Measurements from ENCODE around the gene CLDND1. TPM values are rescaled to one million over a fixed set of nuclear protein-coding genes. Genes with fewer than 3 reads are reported as not detected.

The CLDND1 gene
- total RNA-seq, 4 donors from 2014 or later = 47.5 to 115 (median 87.2) TPM

GRCh38 chr3:98551754-98552153 lies 29.1 kb upstream of the CLDND1 start:
- Histone ChIP-seq H3K4me1 (no peaks in the 10 kb centered on the region), H3K4me3 (no peak overlapping the region), H3K9me3 (no peaks in the 10 kb centered on the region), H3K27ac (no peak overlapping the region), H3K36me3 (no peaks in the 10 kb centered on the region), H3K27me3 (no peaks in the 10 kb centered on the region)
- ATAC-seq (no peak), DNase-seq (no peak)
- in situ Hi-C loops (cut with MboI; ENCODE audit: low sequenced_read_pairs in 4 of 4) = no loop called here
- intact Hi-C loops (cut with DNase I; ENCODE audit: low total_unique reads) = no loop called here
- TF ChIP-seq CTCF (IDR thresholded peaks at IDR 0.05 in 4 of 5, conservative IDR thresholded peaks at IDR 0.05 in 1 of 5) (no peak), POLR2A (IDR thresholded peaks at IDR 0.05) (no peak)

GRCh38 chr3:98551236-98551635 lies 28.5 kb upstream of the CLDND1 start:
- no peak overlapping the region for H3K27ac ChIP-seq
- no peaks in the 10 kb centered on the region for H3K36me3 ChIP-seq
- TF ChIP-seq POLR2A (IDR thresholded peaks at IDR 0.05) (no peak), CTCF (IDR thresholded peaks at IDR 0.05 in 4 of 5, conservative IDR thresholded peaks at IDR 0.05 in 1 of 5) (no peak)
- intact Hi-C loops (cut with DNase I; ENCODE audit: low total_unique reads) = no loop called here
- ATAC-seq (no peak), DNase-seq (no peak)
- H3K4me3 ChIP-seq = no peak overlapping the region
- no peaks in the 10 kb centered on the region for H3K4me1 ChIP-seq
- in situ Hi-C loops (cut with MboI; ENCODE audit: low sequenced_read_pairs in 4 of 4) = no loop called here
- no peaks in the 10 kb centered on the region for H3K27me3 ChIP-seq
- H3K9me3 ChIP-seq = no peaks in the 10 kb centered on the region

GRCh38 chr3:98550833-98551232 lies 28.1 kb upstream of the CLDND1 start:
- TF ChIP-seq CTCF (IDR thresholded peaks at IDR 0.05 in 4 of 5, conservative IDR thresholded peaks at IDR 0.05 in 1 of 5) (no peak), POLR2A (IDR thresholded peaks at IDR 0.05) (no peak)
- intact Hi-C loops (cut with DNase I; ENCODE audit: low total_unique reads) = no loop called here
- in situ Hi-C loops (cut with MboI; ENCODE audit: low sequenced_read_pairs in 4 of 4) = no loop called here

GRCh38 chr3:98548544-98548943 lies 25.8 kb upstream of the CLDND1 start:
- TF ChIP-seq POLR2A (IDR thresholded peaks at IDR 0.05) (no peak), CTCF (IDR thresholded peaks at IDR 0.05 in 4 of 5, conservative IDR thresholded peaks at IDR 0.05 in 1 of 5) (no peak)
- H3K27me3 ChIP-seq = no peaks in the 10 kb centered on the region
- in situ Hi-C loops (cut with MboI; ENCODE audit: low sequenced_read_pairs in 4 of 4) = no loop called here
- no peaks in the 10 kb centered on the region for H3K9me3 ChIP-seq
- intact Hi-C loops (cut with DNase I; ENCODE audit: low total_unique reads) = no loop called here
- H3K4me3 ChIP-seq = no peak overlapping the region
- ATAC-seq (no peak), DNase-seq (no peak)
- H3K27ac ChIP-seq = no peak overlapping the region
- H3K4me1 ChIP-seq = no peaks in the 10 kb centered on the region
- H3K36me3 ChIP-seq = no peaks in the 10 kb centered on the region

More at GRCh38 chr3:98550833-98551232, 28.1 kb upstream of the CLDND1 start:
- ATAC-seq (no peak), DNase-seq (no peak)
- no peaks in the 10 kb centered on the region for H3K27me3 ChIP-seq
- H3K9me3 ChIP-seq = no peaks in the 10 kb centered on the region
- no peak overlapping the region for H3K4me3 ChIP-seq
- no peak overlapping the region for H3K27ac ChIP-seq
- no peaks in the 10 kb centered on the region for H3K4me1 ChIP-seq
- no peaks in the 10 kb centered on the region for H3K36me3 ChIP-seq

- intact Hi-C loops (cut with DNase I; ENCODE audit: low total_unique reads) = no loop called here
- no peak for DNase-seq
- Histone ChIP-seq H3K9me3 (no peaks in the 10 kb centered on the region), H3K36me3 (no peaks in the 10 kb centered on the region), H3K4me1 (no peaks in the 10 kb centered on the region), H3K4me3 (no peak overlapping the region), H3K27ac (no peak overlapping the region), H3K27me3 (no peaks in the 10 kb centered on the region)
- no peak for TF ChIP-seq POLR2A (IDR thresholded peaks at IDR 0.05)
- no peak for TF ChIP-seq CTCF (IDR thresholded peaks at IDR 0.05 in 4 of 5, conservative IDR thresholded peaks at IDR 0.05 in 1 of 5)
- no peak for ATAC-seq
- in situ Hi-C loops (cut with MboI; ENCODE audit: low sequenced_read_pairs in 4 of 4) = no loop called here
These were observed 23.2 kb upstream of the CLDND1 start for GRCh38 chr3:98545940-98546339.
